KMS-11 (cell line): ENCODE results near the gene SMARCD2.

Experiments
- H2AFZ ChIP-seq: fragments of 200-600 bp; sonication (generic); 2 replicates; pipeline ENCODE4 v1.6.1; 2016; ENCODE audit warnings: antibody characterized with exemption, mixed run types, low read depth
- H3K27ac ChIP-seq: fragments of 200-600 bp; sonication (generic); 2 replicates; pipeline ENCODE4 v1.6.1; 2016; ENCODE audit warnings: mild to moderate bottlenecking, mixed run types
- H3K27me3 ChIP-seq: fragments of 200-600 bp; sonication (generic); 2 replicates; pipeline ENCODE4 v1.6.1; 2017; ENCODE audit warnings: mild to moderate bottlenecking, low read depth, mixed run types, moderate library complexity; ENCODE audit not compliant: insufficient read depth
- H3K36me3 ChIP-seq: fragments of 200-600 bp; sonication (generic); 2 replicates; pipeline ENCODE4 v1.6.1; 2017; ENCODE audit warnings: mild to moderate bottlenecking, mixed run types; ENCODE audit not compliant: insufficient read depth
- H3K4me1 ChIP-seq: fragments of 200-600 bp; sonication (generic); 2 replicates; pipeline ENCODE4 v1.6.1; 2016; ENCODE audit warnings: mild to moderate bottlenecking, low read depth, mixed run types; ENCODE audit not compliant: poor library complexity, severe bottlenecking
- H3K4me2 ChIP-seq: fragments of 200-600 bp; sonication (generic); 2 replicates; pipeline ENCODE4 v1.7.0; 2016; ENCODE audit warnings: mild to moderate bottlenecking, mixed run types
- H3K4me3 ChIP-seq: fragments of 200-600 bp; sonication (generic); IDR thresholded peaks from 2 replicates; pipeline ENCODE4 v1.6.1; 2017; ENCODE audit warnings: low read depth, low read length, mixed read lengths; ENCODE audit not compliant: insufficient read depth
- H3K79me2 ChIP-seq: fragments of 200-600 bp; sonication (generic); 2 replicates; pipeline ENCODE4 v1.6.1; 2016; ENCODE audit warnings: low read depth, mixed run types; ENCODE audit not compliant: insufficient read depth
- H3K9ac ChIP-seq: fragments of 200-600 bp; sonication (generic); 2 replicates; pipeline ENCODE4 v1.6.1; 2016; ENCODE audit warnings: mild to moderate bottlenecking, mixed run types
- H4K20me1 ChIP-seq: fragments of 200-600 bp; sonication (generic); 2 replicates; pipeline ENCODE4 v1.6.1; 2016; ENCODE audit warnings: mild to moderate bottlenecking, mixed run types; ENCODE audit not compliant: insufficient read depth
- TF ChIP-seq, protein P1 (sequence below): fragments of 200-600 bp; sonication (generic); conservative IDR thresholded peaks from 2 replicates; pipeline ENCODE4 v1.6.1; 2017; ENCODE audit warnings: low read depth, mild to moderate bottlenecking, antibody characterized with exemption, low read length, moderate library complexity, mixed read lengths

Gene SMARCD2

DNA sequence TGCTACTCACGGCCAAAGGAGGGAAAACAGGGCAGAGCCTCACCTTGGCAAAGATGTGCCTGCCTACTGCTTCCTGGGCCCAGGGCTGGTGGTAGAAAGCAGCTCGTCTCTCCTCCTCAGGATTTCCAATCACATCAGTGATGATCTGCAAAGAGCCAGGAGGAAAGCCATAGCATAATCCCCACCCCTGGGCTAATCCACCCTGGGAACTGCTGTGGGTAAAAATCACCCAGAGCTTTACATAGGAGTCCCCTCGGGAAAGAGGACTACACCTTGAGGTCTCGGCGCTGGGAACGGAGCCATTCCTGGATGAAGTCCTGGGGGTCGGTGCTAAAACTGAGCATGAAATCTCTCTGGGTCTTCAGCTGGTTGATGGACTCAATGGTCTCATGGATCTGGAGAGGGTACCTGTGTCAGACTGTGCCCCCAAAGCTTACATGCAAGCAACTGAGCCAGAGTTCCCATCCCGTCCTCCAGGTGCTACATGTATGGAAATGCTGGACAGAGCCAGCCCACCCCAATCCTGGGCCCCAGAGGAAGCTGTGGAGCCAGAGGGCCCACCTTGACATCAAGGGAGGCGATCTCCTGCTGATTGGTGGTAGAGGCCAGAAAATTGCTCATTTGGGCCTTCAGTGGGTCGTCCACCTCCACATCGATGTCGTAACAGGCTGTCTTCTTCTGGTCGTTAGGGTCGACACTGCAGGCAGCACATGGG is 9.3 kb downstream of the SMARCD2 start:
- Histone ChIP-seq H3K27me3 (no peaks in the 10 kb centered on the region), H4K20me1 (no peaks in the 10 kb centered on the region), H3K4me2 (no peak overlapping the region), H2AFZ (no peak overlapping the region), H3K79me2 (peaks cover 41% of the 10 kb centered on the region), H3K4me1 (peaks cover 16% of the 10 kb centered on the region), H3K4me3 (no peak overlapping the region), H3K36me3 (peaks cover 30% of the 10 kb centered on the region; the same call in 1 of the 2 replicates), H3K27ac (no peak overlapping the region), H3K9ac (no peak overlapping the region)
- TF ChIP-seq, protein P1, sequence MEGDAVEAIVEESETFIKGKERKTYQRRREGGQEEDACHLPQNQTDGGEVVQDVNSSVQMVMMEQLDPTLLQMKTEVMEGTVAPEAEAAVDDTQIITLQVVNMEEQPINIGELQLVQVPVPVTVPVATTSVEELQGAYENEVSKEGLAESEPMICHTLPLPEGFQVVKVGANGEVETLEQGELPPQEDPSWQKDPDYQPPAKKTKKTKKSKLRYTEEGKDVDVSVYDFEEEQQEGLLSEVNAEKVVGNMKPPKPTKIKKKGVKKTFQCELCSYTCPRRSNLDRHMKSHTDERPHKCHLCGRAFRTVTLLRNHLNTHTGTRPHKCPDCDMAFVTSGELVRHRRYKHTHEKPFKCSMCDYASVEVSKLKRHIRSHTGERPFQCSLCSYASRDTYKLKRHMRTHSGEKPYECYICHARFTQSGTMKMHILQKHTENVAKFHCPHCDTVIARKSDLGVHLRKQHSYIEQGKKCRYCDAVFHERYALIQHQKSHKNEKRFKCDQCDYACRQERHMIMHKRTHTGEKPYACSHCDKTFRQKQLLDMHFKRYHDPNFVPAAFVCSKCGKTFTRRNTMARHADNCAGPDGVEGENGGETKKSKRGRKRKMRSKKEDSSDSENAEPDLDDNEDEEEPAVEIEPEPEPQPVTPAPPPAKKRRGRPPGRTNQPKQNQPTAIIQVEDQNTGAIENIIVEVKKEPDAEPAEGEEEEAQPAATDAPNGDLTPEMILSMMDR: no peak

DNA sequence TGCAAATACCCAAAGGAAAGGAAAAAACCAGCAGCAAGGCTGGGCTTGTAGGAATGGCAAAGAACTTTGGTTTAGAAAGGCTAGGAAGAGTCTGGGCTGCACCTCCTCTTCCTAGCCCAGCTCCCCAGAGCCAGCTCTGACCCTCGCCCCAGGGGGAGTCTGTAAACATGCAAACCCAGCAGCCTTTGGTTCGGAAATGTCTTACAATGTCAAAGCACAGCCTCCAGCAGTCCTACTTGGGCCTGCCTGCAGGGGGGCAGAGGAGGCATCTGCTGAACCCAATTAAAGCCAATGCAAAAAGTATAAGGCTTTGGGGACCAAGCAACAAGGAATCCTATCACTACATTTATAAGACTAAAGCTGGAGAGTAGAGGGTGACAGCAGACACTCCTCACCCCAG is 10.0 kb downstream of the SMARCD2 start:
- Histone ChIP-seq H3K27me3 (no peaks in the 10 kb centered on the region), H2AFZ (no peak overlapping the region), H4K20me1 (no peaks in the 10 kb centered on the region), H3K4me2 (no peak overlapping the region), H3K79me2 (peaks cover 43% of the 10 kb centered on the region), H3K27ac (no peak overlapping the region), H3K4me3 (no peak overlapping the region), H3K4me1 (peaks cover 17% of the 10 kb centered on the region), H3K36me3 (peaks cover 30% of the 10 kb centered on the region; the same call in 1 of the 2 replicates), H3K9ac (no peak overlapping the region)
- TF ChIP-seq, protein P1: no peak; the same call in 1 of the 2 replicates

DNA sequence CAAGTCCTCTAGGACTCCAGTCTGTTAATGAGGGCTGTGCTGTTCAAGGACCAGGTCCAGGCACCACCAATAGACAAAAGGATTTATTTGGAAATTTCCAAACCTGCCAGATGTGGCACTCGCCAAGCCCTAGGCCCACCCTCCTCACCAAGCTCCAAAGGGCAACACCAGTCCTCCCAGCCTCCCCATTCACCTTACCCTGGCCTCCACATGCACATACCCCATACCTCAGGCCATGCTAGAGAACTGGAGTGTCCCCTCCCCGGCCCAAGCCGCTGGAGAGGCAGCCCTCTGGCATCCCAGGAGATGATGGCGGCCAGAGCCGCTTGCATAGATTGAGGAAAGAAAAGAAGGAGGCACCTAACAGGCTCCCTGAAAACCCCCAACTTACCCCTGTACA is 10.5 kb downstream of the SMARCD2 start:
- H3K4me2 ChIP-seq: no peak overlapping the region
- H3K4me3 ChIP-seq: no peak overlapping the region
- peaks cover 30% of the 10 kb centered on the region; the same call in 1 of the 2 replicates for H3K36me3 ChIP-seq
- no peaks in the 10 kb centered on the region for H4K20me1 ChIP-seq
- H2AFZ ChIP-seq: no peak overlapping the region
- no peak overlapping the region for H3K27ac ChIP-seq
- peaks cover 17% of the 10 kb centered on the region for H3K4me1 ChIP-seq
- H3K9ac ChIP-seq: no peak overlapping the region
- peaks cover 38% of the 10 kb centered on the region for H3K79me2 ChIP-seq
- no peaks in the 10 kb centered on the region for H3K27me3 ChIP-seq
- TF ChIP-seq, protein P1: no peak

DNA sequence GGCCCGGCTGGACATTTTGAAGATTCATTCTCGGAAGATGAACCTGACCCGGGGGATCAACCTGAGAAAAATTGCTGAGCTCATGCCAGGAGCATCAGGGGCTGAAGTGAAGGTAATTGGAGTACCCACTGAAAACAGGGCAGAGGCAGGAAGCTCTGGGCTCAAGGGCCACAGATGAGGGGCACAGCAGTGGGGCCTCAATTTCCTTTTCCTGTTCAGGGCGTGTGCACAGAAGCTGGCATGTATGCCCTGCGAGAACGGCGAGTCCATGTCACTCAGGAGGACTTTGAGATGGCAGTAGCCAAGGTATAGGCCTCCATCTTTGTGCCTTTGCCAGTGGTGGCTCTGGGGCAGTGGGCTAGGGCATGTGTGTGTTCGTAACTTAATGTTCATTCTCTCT is 11.0 kb downstream of the SMARCD2 start:
- Histone ChIP-seq H3K79me2 (peaks cover 36% of the 10 kb centered on the region), H4K20me1 (no peaks in the 10 kb centered on the region), H3K4me3 (no peak overlapping the region), H3K36me3 (peaks cover 30% of the 10 kb centered on the region; the same call in 1 of the 2 replicates), H3K4me2 (no peak overlapping the region), H3K4me1 (peaks cover 17% of the 10 kb centered on the region), H2AFZ (no peak overlapping the region), H3K27ac (no peak overlapping the region), H3K27me3 (no peaks in the 10 kb centered on the region), H3K9ac (no peak overlapping the region)
- TF ChIP-seq, protein P1: no peak
